Measurements from ENCODE around the gene MCM7. TPM values are rescaled to one million over a fixed set of nuclear protein-coding genes. Genes with fewer than 3 reads are reported as not detected.

MCM7 gene
- total RNA-seq, 1 donor from 2014 or later, result 17.7 TPM

DNA sequence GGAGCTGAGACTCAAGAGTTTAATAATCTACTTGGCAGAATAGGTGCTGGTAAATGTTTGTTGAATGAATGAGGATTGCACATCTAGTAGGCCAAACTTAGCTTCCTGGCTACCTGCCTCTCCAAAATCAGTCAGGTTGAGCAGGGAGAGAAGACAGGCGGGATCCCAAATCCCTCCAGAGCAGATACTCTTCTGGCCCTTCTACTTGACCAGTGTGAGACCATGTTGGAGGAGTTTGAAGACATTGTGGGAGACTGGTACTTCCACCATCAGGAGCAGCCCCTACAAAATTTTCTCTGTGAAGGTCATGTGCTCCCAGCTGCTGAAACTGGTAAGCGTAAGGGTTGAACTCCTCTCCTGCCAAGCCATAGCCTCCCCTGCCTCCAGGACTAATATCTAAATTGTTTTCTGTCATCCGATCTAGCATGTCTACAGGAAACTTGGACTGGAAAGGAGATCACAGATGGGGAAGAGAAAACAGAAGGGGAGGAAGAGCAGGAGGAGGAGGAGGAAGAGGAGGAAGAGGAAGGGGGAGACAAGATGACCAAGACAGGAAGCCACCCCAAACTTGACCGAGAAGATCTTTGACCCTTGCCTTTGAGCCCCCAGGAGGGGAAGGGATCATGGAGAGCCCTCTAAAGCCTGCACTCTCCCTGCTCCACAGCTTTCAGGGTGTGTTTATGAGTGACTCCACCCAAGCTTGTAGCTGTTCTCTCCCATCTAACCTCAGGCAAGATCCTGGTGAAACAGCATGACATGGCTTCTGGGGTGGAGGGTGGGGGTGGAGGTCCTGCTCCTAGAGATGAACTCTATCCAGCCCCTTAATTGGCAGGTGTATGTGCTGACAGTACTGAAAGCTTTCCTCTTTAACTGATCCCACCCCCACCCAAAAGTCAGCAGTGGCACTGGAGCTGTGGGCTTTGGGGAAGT, 23.4 kb upstream of the MCM7 start:
- DNase-seq (ENCODE audit: low spot score) (no peak), ATAC-seq (no peak)

DNA sequence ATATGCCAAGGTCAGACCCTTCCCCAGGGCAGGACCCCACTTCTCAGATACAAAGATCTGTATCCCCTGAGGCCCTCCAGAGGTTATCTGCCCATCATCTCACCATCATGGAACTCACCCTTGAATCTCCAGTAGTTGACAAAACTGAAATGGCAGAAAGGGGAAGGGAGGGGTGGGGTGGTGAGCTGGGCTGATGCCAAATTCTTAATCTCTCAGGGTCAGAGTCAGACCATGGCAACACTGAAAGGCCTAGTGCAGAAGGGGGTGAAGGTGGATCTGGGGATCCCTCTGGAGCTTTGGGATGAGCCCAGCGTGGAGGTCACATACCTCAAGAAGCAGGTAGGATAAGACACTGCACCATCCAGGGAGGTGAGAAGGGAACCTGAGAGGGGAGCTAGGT, 21.4 kb upstream of the MCM7 start:
- DNase-seq (ENCODE audit: low spot score), result no peak

DNA sequence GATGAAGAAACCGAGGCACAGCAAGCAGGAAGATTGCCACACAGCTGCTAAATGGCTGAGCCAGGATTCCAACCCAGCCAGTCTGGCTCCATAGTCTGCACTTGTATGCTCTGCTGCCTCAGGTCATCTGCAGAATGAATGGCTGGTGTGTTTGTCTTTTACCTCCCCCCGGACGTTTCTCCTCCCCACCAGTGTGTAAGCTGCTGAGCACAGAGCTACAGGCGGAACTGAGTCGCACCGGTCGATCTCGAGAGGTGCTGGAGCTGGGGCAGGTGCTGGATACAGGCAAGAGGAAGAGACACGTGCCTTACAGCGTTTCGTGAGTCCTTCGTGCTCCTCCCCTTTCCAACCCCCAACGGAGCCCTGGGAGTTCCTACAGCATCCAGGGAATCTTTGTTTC, 20.9 kb upstream of the MCM7 start:
- DNase-seq (ENCODE audit: low spot score), result no peak
- no peak for ATAC-seq

More for the DNA sequence above, 21.4 kb upstream of the MCM7 start:
- no peak for ATAC-seq

DNA sequence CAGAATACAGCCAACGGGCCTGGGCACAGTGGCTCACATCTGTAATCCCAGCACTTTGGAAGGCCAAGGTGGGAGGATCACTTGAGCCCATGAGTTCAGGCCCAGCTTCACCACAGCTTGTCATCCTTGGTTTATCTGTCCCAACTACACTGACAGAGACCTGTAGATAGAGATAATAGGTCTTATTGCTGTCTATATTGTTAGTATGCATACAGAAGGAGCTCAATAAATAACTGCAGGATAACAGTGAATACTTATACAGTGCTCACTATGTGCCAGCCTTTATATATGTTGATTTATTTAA, 19.5 kb upstream of the MCM7 start:
- no peak for DNase-seq (ENCODE audit: low spot score)

DNA sequence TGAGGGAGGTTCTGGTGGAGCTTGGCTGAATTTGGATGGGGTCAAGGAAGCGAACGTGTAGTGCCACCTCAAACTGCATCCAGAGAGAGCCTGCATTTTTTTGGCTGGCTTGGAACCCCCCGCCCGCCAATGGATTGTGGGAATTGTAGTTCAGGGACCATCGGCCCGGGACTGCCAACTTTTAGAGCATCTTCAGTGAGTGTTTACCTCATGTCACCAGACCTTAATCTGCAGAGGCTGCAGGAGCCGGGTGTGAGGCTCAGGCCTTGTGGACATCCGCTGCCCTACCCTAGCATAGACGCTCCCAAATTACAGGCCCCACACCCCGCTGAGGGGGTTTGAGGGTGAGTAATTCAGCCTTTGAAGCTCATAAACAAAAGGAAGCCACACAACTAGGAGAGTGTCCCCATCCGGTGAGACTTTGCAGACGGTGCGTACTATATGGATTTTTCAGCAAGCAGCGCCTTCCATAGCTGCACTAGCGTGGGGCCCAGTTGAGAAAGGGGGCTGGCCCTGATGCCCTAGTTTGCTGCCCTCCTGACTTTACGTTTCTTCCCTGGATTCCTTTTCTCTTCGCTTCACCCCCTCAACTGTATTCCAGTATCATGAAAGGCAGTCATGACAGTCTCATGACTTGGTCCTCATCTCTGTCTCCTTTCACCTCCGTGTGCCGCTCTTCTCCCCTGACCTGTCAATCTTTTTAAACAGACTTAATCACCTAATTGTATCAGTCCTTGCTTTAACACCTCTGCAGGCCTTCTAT, 19.0 kb upstream of the MCM7 start:
- peak; percentile 73 for ATAC-seq
- peak; percentile 70 for DNase-seq (ENCODE audit: low spot score)

More for the DNA sequence above, 19.5 kb upstream of the MCM7 start:
- ATAC-seq, result no peak

DNA sequence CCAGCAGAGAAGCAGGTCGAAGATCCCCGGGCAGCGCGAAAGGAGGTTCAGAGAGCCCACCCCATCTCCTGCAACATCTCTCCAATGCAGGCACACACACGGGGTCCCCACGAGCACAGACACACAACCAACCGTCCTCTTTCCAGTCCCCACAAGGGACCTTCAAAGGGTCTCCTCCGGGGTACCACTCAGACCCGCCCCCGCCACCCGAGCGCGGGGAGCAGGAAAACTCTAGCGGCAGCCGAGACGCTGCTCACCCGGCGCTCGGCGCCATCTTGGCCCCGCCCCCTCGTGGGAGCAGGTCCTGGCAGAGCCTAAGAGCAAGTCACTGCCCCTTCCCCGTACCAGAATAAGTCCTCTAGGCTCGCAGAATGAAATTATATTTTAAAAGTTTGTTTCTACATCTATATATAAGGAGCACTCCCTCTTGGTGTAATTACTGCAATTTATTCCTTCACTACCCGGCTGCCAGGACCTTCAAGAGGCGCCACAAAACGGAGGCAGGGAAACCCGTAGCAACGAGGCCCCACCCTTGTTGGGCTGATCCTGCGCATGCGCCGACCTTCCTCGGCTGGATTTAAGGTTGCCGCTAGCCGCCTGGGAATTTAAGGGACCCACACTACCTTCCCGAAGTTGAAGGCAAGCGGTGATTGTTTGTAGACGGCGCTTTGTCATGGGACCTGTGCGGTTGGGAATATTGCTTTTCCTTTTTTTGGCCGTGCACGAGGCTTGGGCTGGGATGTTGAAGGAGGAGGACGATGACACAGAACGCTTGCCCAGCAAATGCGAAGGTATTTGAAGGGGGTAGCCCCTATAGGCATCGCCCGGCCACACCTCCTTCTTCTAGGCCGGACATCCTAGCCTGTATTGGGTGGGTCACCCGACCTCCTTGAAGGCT, 18.1 kb upstream of the MCM7 start, which contains the start of the genes CNPY4 and TAF6:
Gene CNPY4 (plus strand): TSS at position 563 of the 898 bp plus-strand sequence. CDS start 111 bp downstream, at position 674.
Gene TAF6 (minus strand): TSS at position 287 of the 898 bp plus-strand sequence. CDS start 5,149 bp downstream, outside the sequence.
- peak; percentile 92 for ATAC-seq

DNA sequence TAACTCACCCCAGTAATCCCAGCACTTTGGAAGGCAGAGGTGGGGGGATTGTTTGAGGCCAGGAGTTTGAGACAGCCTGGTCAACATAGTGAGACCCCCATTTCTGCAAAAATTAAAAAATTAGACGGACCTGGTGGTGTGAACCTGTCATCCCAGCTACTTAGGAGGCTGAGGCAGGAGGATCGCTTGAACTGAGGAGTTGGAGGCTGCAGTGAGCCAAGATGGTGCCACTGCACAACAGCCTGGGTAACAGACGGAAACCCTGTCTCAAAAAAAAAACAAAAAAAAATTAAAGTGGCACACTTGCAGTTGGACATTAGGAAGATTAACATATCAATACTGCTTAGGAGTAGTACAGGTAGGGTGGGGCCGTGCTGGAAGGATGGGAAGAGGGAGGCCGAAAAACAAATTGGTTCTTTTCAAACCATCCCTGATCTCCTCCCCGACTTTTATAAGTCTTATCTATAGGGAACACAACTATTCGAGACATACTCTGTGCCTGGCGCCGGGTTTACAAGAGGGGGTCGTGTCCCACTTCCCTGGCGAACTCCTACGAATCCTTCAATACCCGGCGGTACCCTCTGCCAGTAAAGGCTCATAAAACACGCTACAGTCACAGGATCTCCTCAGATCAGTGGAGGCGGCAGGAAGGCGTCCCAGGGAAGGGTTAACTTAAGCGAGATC, 17.3 kb upstream of the MCM7 start:
- no peak for ATAC-seq
- DNase-seq (ENCODE audit: low spot score), result no peak

More for the DNA sequence above, 18.1 kb upstream of the MCM7 start, which contains the start of the genes CNPY4 and TAF6:
- peak; percentile 96 for DNase-seq (ENCODE audit: low spot score)

DNA sequence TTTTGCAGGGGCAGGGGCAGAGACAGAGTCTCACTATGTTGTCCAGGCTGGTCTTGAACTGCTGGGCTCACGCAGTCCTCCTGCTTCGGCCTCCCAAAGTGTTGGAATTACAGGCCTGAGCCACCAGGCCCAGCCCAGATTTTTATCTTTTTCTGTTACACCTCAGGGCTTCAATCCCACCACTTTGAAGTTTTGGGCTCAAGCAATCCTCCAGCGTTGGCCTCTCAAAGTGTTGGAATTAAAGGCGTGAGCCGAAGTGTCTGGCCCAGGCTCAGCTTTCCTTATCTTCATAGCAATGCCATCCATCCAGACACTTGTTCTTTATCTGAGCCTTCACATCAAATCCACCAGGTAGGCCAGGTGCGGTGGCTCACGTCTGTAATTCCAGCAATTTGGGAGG, 13.8 kb upstream of the MCM7 start:
- DNase-seq (ENCODE audit: low spot score), result no peak
- no peak for ATAC-seq

DNA sequence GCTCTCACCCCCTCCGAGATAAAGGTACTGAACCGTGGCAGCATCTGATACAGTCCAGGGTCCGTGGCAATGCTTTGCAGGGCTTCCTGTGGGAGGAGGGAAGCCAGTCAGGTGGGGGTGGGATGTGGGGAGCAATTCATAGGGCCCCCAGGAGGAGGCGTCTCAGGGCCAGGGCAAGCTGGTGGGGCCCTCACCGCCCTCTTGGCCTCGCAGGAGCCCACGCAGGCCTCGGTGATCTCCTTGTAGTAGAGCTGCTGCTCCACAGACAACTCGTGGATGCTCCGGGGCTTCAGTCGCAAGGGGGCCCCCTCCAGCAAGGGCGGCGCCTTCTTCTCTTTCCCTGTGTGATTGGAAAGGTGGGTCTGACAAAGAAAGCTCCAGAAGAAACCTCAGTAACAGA, 10.7 kb upstream of the MCM7 start:
- ATAC-seq (no peak), DNase-seq (ENCODE audit: low spot score) (no peak)

DNA sequence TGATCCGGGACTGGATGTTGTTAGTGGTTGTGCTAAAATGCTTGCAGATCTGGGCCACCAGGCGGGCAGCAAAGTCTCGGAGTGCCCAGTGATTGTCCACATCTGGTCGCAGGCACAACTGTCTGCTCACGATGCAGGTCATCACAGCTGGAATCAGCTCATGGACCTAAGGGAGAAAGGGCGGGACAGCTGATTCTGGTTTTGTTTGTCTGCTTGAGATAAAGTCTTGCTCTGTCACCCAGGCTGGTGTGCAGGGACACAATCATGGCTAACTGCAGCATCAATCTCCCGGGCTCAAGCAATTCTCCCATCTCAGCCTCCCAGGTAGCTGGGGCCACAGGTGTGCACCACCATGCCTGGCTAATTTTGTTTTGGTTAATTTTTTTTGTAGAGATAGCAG, 10.0 kb upstream of the MCM7 start:
- DNase-seq (ENCODE audit: low spot score) (no peak), ATAC-seq (no peak)

DNA sequence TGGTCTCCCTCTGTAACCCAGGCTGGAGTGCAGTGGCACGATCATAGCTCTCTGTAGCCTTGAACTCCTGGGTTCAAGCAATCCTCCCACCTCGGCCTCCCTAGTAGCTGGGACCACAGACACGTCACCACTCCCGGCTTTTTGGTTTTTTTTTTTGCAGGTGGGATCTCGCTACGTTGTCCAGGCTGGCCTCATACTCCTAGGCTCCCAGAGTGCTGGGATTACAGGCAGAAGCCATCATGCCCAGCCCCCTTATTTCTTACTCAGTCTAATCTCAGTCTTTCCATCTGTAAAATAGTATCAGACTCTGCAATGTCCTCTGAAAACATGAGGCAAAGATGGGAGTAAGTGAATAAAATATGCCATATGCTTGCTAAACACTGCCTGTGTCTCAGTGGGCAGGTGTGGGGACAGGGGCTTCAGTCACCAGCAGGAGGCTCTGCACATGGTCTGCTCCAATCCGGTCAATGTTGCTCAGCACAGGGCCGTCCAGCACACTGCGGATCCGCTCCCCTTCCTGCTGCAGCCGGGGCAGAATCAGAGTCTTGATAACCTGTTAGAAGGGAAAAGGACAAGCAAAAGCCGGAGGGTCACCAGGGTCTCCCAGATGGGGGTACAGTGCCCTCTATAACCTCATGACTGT, 8.4 kb upstream of the MCM7 start:
- ATAC-seq, result no peak
- DNase-seq (ENCODE audit: low spot score), result no peak

DNA sequence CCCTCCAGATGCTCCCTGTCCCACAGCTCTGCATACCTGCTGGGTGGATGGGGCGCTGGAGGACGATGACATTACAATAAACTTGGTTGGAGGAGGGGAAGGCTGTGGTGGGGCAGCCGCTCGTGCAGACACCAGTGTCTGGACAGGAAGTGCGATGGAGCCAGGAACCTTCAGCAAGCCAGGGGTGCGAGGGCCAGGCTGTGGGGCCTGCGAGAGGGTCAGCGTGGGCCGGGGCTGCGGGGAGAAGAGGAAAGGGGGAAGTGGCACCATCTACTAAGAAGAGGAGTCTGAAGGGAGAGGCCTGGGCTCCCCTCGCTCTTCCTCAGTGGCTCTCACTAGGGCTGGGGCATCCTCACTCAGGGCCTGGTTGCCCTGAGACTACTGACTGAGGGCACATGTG, 6.7 kb upstream of the MCM7 start:
- no peak for DNase-seq (ENCODE audit: low spot score)
- ATAC-seq, result peak; percentile 9

DNA sequence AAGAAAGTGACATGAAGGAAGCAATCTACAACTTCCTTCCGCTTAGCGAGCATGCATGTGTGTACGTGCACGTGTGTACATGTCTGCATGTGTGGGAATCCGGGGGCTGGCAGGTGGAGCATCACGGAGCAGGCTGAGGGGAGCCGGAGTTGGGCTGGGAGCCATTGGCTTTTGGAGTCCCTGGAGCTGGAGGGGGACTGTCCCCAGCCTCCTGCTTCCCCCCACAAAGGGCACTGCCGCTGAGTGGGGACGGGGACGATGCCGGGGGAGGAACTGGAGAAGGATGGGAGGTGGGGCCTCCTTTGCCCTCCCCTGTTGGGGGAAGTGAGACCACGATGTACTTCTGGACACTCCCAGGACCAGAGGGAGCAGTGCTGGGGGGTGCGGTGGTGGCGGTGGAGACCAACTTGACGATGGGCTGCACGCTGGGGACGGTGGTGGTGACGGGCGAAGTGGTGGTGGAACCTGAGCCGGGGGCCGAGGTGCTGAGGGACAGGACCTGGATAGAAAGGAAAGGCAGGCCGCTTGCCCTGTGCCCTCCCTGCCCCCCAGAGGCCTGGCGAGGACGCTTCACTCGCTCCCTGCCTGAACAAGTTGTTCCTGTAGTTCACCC, 6.0 kb upstream of the MCM7 start:
- no peak for DNase-seq (ENCODE audit: low spot score)
- ATAC-seq, result peak; percentile 25

DNA sequence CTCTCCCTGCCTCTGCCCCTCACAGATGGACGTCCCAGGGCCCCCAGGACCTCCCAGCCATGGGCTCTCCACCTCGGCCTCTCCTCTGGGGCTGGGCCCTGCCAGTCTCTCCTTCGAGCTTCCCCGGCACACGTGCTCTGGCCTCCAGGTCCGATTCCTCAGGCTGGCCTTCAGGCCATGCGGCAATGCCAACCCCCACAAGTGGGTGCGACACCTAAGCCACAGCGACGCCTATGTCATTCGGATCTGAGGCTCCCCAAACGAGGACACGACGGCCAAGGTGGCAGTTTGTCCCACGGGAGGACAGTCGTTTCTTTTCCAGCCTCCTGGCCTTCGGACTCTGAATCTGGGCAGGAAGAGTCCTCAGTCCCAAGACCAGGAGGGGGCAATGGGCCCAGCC, 5.4 kb upstream of the MCM7 start:
- DNase-seq (ENCODE audit: low spot score) (no peak), ATAC-seq (no peak)

DNA sequence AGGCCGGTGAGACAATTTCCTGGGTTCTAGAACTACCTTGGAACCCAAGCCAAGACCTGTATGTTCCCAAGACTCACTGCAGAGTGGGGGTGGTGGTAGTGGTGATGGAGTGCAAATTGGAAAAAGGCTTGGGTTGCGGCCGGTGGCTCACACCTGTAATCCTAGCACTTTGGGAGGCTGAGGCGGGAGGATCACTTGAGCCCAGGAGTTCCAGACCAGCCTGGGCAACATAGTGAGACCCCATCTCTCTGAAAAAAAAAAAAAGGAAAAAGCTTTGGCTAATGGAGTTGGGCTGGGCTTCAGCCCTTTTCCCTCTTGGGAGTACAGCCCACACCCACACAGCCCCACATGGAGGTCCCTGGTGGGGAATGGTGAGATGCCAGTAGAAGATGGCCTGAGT, 4.3 kb upstream of the MCM7 start:
- no peak for DNase-seq (ENCODE audit: low spot score)
- no peak for ATAC-seq

DNA sequence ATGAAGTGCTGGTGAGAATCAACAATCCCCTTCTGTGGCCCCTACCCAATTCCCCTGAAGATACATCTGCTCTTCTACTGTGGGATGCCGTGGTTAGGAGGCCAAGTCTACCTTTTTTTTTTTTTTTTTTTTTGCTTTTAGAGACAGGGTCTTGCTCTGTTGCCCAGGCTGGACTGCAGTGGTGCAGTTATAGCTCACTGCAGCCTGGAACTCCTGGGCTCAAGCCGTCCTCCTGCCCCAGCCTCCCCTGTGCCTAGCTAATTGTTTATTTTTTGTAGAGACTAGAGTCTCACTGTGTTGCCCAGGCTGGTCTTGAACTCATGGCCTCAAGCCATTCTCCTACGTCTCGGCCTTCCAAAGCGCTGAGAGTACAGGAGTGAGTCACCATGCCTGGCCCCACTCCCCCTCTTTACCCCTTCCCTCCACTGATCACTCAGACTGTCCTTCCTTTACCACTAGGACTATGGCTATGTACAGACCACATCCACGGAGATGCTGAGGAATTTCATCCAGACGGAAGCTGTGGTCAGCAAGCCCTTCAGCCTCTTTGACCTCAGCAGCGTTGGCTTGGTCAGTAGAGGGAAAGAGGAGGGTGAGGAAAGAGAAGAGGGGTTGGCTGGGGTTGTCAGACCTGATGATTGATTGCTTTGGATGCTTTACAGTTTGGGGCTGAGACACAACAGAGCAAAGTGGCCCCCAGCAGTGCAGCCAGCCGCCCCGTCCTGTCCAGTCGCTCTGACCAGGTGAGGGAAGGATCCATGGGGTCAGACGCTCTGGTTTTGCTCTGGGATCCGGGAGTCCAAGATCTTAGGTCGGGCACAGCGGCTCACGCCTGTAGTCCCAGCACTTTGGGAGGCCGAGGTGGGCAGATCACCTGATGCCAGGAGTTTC, 2.0 kb upstream of the MCM7 start:
- no peak for ATAC-seq
- no peak for DNase-seq (ENCODE audit: low spot score)

DNA sequence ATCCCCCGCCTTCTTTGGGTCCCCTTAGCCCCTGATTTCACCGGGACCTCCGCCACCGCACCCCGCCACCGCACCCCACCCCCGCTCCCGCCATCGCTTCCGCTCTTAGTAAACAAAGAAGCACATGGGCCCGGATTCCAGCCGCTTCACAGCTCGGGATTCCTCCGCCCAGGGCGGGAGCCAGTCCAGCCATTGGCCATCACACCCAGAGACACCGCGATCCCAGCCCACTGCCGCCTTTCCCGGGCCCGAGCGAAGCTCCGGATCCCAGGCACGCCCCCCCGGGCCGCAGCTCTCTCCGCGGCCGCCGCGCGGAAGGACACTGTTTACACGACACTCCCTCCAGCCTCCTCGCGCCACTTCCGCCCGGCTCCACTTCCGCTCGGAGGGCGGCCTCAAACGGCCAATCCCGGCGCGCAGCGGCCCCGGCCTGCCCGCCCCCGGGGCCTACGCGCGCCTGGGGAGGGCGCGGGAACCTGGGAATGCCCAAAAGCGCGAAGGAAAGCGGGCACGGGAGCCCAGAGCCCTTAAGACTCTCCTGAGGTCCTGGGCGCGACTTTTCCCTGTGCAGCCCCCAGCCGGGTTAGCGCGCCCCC, 679 bp downstream of the MCM7 start:
- ATAC-seq (peak; percentile 89), DNase-seq (ENCODE audit: low spot score) (peak; percentile 92)

DNA sequence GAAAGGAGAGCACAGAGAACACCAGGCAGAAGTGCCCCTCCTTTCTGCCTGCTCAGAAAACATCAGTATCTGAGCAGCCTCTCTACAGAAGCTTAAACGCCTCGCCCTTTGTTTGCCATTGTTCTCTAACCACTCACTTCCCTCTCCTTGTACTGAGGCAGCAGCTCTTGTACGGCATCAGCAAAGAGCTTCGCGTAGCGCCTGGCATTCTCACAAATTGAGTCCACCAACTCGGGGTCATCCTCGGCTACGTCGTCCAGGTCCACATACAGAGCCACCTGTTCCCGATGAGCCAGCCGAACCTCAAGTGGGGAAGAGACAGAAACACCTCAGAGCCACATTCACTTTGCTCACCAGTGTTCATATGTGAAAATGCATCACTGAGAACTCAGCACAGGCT, 1.7 kb downstream of the MCM7 start:
- DNase-seq (ENCODE audit: low spot score), result no peak
- no peak for ATAC-seq
